ENCODE results near the gene AQP3. TPM values are rescaled to one million over a fixed set of nuclear protein-coding genes. Genes with fewer than 3 reads are reported as not detected.

The AQP3 gene
- total and polyA plus RNA-seq, 2 of the 4 experiments (the other 2 are of a cell fraction): 3.8 to 12.2 TPM

DNA sequence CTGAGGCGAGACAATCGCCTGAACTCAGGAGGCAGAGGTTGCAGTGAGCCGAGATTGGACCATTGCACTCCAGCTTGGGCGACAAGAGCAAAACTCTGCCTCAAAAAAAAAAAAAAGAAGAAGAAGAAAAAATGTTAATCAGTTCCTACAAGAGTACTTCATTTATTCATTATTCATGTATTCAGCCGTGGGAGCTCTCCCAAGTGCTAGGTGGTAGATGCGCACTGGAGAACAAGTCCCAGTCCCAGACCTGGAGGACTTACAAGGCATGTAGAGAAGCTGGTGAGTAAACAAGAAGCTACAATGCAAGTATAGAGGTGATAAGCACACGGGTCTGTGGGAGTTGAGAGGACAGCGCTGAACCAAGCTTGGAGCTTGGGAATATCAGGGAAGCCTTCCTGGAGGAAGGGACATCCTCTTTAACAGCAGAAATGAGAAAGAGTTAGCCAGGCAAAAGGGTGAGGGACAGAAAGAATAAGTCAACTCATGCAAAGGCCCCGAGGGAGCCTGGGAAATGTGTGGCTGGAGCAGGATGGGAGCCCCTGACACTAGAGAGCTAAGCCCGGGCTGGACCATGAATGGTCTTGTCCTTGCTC lies 27.6 kb downstream of the AQP3 start:
- dilution Hi-C loops (cut with HindIII; ENCODE audit: low sequenced_read_pairs, unreplicated experiment) (no loop called here), intact Hi-C loops (cut with micrococcal nuclease) (no loop called here), in situ Hi-C loops (cut with MboI; ENCODE audit: low sequenced_read_pairs) (loop anchor here (25.0 kb wide), 1 partner anchor 292 kb away; no protein-coding TSS in a partner anchor)
- Histone ChIP-seq H3K9ac (ENCODE audit: low read depth, low read length) (no peak overlapping the region), H3K4me2 (ENCODE audit: low read depth, low read length) (no peak overlapping the region), H3K4me3 (ENCODE audit: insufficient read depth, low read depth, low read length) (no peak overlapping the region), H2BK20ac (ENCODE audit: low read depth, low read length) (no peak overlapping the region), H3K27ac (ENCODE audit: insufficient read depth, low read length) (no peak overlapping the region), H3K4me1 (ENCODE audit: control insufficient read depth, insufficient read depth, low read length) (no peaks in the 10 kb centered on the region), H3K23ac (ENCODE audit: low read depth, low read length) (no peak overlapping the region), H4K91ac (ENCODE audit: insufficient read depth, low read depth, low read length) (no peak overlapping the region), H2AK5ac (ENCODE audit: low read depth, low read length) (no peak overlapping the region), H3K79me1 (ENCODE audit: low read depth in 1 of 2, low read length in 2 of 2) (no peaks in the 10 kb centered on the region), H4K20me1 (ENCODE audit: insufficient read depth, low read length) (no peaks in the 10 kb centered on the region), H3K36me3 (ENCODE audit: control insufficient read depth, insufficient read depth, low read length) (no peaks in the 10 kb centered on the region), H3K9me3 (ENCODE audit: control insufficient read depth, insufficient read depth, low read length) (no peaks in the 10 kb centered on the region), H2BK120ac (ENCODE audit: low read depth, low read length) (no peak overlapping the region), H4K8ac (ENCODE audit: low read depth in 2 of 2, low read length in 2 of 2) (no peak overlapping the region), H3K56ac (ENCODE audit: extremely low read depth, insufficient read depth, low read length) (no peak overlapping the region), H3K9me1 (ENCODE audit: insufficient read depth, low read length) (no peaks in the 10 kb centered on the region), H2AFZ (replicated peaks; ENCODE audit: low read length, poor library complexity) (no peak overlapping the region), H4K5ac (ENCODE audit: low read depth, low read length) (no peak overlapping the region), H3K27me3 (ENCODE audit: control insufficient read depth, insufficient read depth, low read length) (peaks cover 19% of the 10 kb centered on the region), H3K4ac (ENCODE audit: low read depth, low read length) (no peak overlapping the region), H2AK9ac (replicated peaks; ENCODE audit: low read depth, low read length, poor library complexity) (no peak overlapping the region), H2BK5ac (ENCODE audit: low read depth, low read length, poor library complexity, severe bottlenecking) (no peak overlapping the region), H2BK15ac (ENCODE audit: low read depth, low read length) (no peak overlapping the region), H3K14ac (replicated peaks; ENCODE audit: low read depth, low read length) (no peak overlapping the region), H3K18ac (ENCODE audit: low read depth, low read length) (no peak overlapping the region)
- BruUV-seq (replicated peaks): no TSS peak
- TF ChIP-seq CEBPB (IDR thresholded peaks at IDR 0.05; ENCODE audit: low read depth, low read length) (no peak), POLR2A (IDR thresholded peaks at IDR 0.05; ENCODE audit: low read depth, low read length) (no peak), FOS (IDR thresholded peaks at IDR 0.05; ENCODE audit: low read depth, low read length) (no peak), MAZ (IDR thresholded peaks at IDR 0.05; ENCODE audit: borderline replicate concordance, low read depth, low read length) (no peak), RAD21 (IDR thresholded peaks at IDR 0.05; ENCODE audit: low read length) (no peak), MXI1 (IDR thresholded peaks at IDR 0.05; ENCODE audit: borderline replicate concordance, low read depth, low read length) (no peak), CHD1 (IDR thresholded peaks at IDR 0.05; ENCODE audit: low read depth, low read length) (no peak)
- TF ChIP-seq, protein P1, sequence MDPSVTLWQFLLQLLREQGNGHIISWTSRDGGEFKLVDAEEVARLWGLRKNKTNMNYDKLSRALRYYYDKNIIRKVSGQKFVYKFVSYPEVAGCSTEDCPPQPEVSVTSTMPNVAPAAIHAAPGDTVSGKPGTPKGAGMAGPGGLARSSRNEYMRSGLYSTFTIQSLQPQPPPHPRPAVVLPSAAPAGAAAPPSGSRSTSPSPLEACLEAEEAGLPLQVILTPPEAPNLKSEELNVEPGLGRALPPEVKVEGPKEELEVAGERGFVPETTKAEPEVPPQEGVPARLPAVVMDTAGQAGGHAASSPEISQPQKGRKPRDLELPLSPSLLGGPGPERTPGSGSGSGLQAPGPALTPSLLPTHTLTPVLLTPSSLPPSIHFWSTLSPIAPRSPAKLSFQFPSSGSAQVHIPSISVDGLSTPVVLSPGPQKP (IDR thresholded peaks at IDR 0.05; ENCODE audit: borderline replicate concordance, low read depth, low read length): no peak
- ATAC-seq (ENCODE audit: low read depth) (no peak), DNase-seq (no peak)
- ChIA-PET CTCF (no interaction called here), POLR2A (ENCODE audit: unreplicated experiment) (no interaction called here)
- 39% methylated on average over 3 of the region's 10 CpGs; no CpG with 5 or more reads in 1 of the 2 experiments for WGBS, 2 experiments (ENCODE audit: extremely low coverage in 2 of 2, insufficient read length in 1 of 2)
